GM18873 (cell line): ENCODE results near the gene CLCN3.
"Not testable (repeated sequence)": the region's sequence is repeated elsewhere in the genome, so short reads cannot be mapped to it uniquely, and the experiment has no call there.

Source experiments
- ATAC-seq: cut with Tn5 transposase; IDR thresholded peaks from one replicate; pipeline ENCODE4 v1.9.1; 2021; ENCODE audit warnings: mild to moderate bottlenecking, moderate library complexity, moderate number of reproducible peaks; ENCODE audit not compliant: unreplicated experiment, low FRiP score

Gene CLCN3

DNA sequence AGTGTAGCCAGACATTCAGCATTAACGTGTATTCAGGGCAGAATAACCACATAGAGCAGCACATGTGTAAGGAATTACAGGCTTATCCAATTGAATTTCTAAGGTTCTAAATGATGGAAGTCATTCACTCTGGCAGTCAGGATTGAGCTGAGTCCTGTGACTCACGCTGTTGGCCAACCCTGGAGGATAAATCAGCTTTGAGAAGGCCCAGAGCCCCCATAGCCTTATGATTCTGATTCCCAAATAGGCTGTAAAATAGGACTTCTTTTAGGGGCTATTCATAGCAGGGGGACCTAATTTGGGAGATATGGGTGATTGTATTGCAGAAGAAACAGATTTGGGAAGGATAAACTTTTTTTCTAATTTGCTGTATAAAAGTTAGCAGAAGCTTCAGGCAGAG is 145.5 kb downstream of the CLCN3 start:
- ATAC-seq: no peak

DNA sequence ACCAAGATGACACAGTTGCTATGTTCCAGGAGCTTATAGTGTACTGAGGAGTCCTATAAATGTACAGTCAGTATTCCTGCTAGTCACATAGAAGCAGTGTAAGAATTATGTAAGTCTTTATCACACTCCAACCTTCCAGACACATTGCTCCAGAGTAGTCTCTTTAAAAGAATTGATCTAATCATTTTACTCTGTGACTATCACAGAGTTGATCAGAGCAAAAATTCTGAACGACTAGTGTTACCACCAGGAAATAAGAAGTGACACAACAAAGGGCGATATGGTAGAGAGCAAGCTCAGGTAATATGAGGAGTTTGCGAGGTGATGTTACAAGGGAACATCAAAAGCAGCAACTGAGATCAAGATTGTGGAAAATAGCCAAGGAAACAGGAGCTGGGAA is 146.4 kb downstream of the CLCN3 start:
- ATAC-seq: no peak

DNA sequence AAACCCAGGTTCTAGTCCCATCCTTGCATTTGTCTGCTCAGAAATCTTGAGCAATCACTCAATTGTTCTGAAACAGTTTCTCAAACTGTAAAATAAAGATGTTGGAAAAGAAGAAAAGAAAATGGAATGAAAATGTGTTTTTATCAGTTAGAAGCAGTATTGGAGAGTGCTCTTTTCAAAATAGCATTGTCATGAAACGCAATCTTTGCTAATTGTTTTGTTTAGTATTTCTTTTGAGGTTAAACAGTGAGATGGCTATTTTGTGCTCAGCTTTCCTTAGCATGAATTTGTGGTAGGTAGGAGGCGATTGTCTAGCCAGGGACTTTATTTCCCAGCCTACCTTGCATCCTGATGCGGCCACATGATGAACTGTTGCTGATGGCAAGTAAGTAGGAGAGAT is 148.0 kb downstream of the CLCN3 start:
- no peak for ATAC-seq

DNA sequence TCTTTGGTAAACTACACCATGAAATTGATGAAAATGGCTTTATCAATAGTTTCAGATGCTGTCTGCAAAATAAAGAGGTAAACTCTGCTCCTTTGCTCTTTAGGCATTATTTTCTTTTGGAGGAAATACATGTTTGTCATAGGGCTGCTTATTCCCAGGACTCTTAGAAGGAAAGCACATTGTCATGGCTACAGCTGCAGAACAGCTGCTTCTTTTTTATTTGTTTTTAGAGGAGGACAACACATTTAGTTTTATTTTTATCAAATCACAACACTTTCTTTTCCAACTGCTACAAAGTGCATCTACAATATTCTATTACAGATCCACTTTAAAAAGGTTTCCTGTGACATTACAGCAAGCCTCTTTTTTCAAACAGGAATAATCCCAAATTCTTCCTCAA is 150.0 kb downstream of the CLCN3 start:
- ATAC-seq: no peak

DNA sequence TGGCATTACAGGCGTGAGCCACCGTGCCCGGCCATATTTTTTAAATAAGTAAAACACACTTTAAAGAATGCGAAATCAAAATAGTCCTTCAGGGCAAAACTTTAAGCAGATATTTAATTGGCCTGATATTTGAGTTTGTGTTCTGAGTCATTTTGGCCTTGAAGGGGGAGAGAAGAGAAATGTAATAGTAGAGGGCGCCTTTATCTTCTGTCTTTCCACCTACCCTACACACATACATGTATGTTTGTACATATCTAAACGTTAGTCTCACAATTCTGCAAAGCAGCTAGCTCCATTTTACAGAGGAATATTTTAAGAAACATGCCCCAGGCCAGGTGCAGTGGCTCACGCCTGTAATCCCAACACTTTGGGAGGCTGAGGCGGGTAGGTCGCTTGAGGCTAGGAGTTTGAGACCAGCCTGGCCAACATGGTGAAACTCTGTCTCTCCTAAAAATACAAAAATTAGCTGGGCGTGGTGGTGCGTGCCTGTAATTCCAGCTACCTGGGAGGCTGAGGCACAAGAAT is 151.2 kb downstream of the CLCN3 start:
- ATAC-seq: not testable (repeated sequence)
